B cell (primary cell): Measurements from ENCODE around the gene CDC42BPG. TPM values are rescaled to one million over a fixed set of nuclear protein-coding genes. Genes with fewer than 3 reads are reported as not detected.

ENCODE experiments used
- ATAC-seq: fragments of 200-7000 bp; cut with Tn5 transposase; one replicate; pipeline ENCODE4 v1.10.0; 2021; ENCODE audit warnings: low read depth, mild to moderate bottlenecking, moderate number of reproducible peaks, moderate library complexity
- CTCF ChIA-PET: fragments of 350-600 bp; sonication (Branson Sonifier 250); formaldehyde crosslinking; loops from one replicate; lab custom pipeline; 2021; ENCODE audit warnings: antibody characterized with exemption, inconsistent platforms; lab: Charles Lee
- POLR2A ChIA-PET: fragments of 350-600 bp; sonication (Branson Sonifier 250); formaldehyde crosslinking; loops from one replicate; lab custom pipeline; 2021; ENCODE audit warnings: antibody characterized with exemption; lab: Charles Lee
- DNase-seq: peaks from one replicate; pipeline ENCODE4 v3.0.0; 2013
- H2AFZ ChIP-seq: 2 replicates; pipeline ENCODE4 v1.6.1; 2012; ENCODE audit warnings: mild to moderate bottlenecking, low read depth, low read length; ENCODE audit not compliant: insufficient read depth, poor library complexity, severe bottlenecking
- H3K27ac ChIP-seq, 2 donors: 1 replicate in 1 of 2; 2 replicates in 1 of 2; pipeline ENCODE4 v1.5.1; 2012 to 2013; ENCODE audit warnings: low read length in 2 of 2, mild to moderate bottlenecking in 2 of 2, moderate library complexity in 1 of 2
- H3K27me3 ChIP-seq, 4 experiments: fragments of 200-600 bp in 1 of 4; sonication (generic) in 1 of 4; replicated peaks in 1 of 4; 1 replicate in 2 of 4; 2 replicates in 2 of 4; pipeline versions ENCODE4 v1.6.1 to v1.7.0; 2013 to 2016; ENCODE audit warnings: low read length in 3 of 4, mild to moderate bottlenecking in 2 of 4, mixed read lengths in 1 of 4, moderate library complexity in 1 of 4; ENCODE audit not compliant: insufficient read depth in 4 of 4, control insufficient read depth in 3 of 4; ENCODE audit errors: control extremely low read depth in 1 of 4
- H3K36me3 ChIP-seq, 2 experiments: replicated peaks in 1 of 2; 1 replicate in 1 of 2; 2 replicates in 1 of 2; pipeline versions ENCODE4 v1.6.1 to v1.7.1; 2013; ENCODE audit warnings: low read length in 1 of 2; ENCODE audit not compliant: insufficient read depth in 2 of 2, control insufficient read depth in 1 of 2; ENCODE audit errors: control extremely low read depth in 1 of 2, extremely low read depth in 1 of 2
- H3K4me1 ChIP-seq, 2 donors: fragments of 200-600 bp in 1 of 2; sonication (generic) in 1 of 2; 1 replicate in 1 of 2; 2 replicates in 1 of 2; pipeline versions ENCODE4 v1.5.1 to v1.6.1; 2013 to 2017; ENCODE audit warnings: low read length in 2 of 2; ENCODE audit not compliant: control insufficient read depth in 2 of 2, insufficient read depth in 2 of 2
- H3K4me2 ChIP-seq: replicated peaks from 2 replicates; pipeline ENCODE3; 2012; ENCODE audit warnings: mild to moderate bottlenecking, low read depth, low read length; ENCODE audit not compliant: poor library complexity, severe bottlenecking
- H3K4me3 ChIP-seq, 5 experiments: fragments of 200-600 bp in 1 of 5; sonication (generic) in 1 of 5; 1 replicate in 3 of 5; 2 replicates in 2 of 5; pipeline versions ENCODE4 v1.5.1 to v1.7.0; 2011 to 2016; ENCODE audit warnings: low read length in 4 of 5, mild to moderate bottlenecking in 4 of 5, low read depth in 2 of 5, control low read depth in 1 of 5, moderate library complexity in 1 of 5; ENCODE audit not compliant: insufficient read depth in 1 of 5; ENCODE audit errors: control extremely low read depth in 1 of 5, extremely low read depth in 1 of 5
- H3K79me2 ChIP-seq: fragments of 200-600 bp; sonication (generic); one replicate; pipeline ENCODE4 v1.6.0; 2016; ENCODE audit warnings: low read length; ENCODE audit not compliant: control insufficient read depth, insufficient read depth
- H3K9ac ChIP-seq: fragments of 200-600 bp; sonication (generic); 2 replicates; pipeline ENCODE4 v1.6.1; 2017; ENCODE audit warnings: mild to moderate bottlenecking, low read length, moderate library complexity
- H3K9me3 ChIP-seq, 3 donors: one replicate each; pipeline versions ENCODE4 v1.6.1 to v1.7.1; 2013; ENCODE audit warnings: low read length in 2 of 3; ENCODE audit not compliant: control insufficient read depth in 2 of 3, insufficient read depth in 1 of 3; ENCODE audit errors: control extremely low read depth in 1 of 3
- H4K20me1 ChIP-seq: 2 replicates; pipeline ENCODE4 v1.6.0; 2012; ENCODE audit warnings: mild to moderate bottlenecking, low read length; ENCODE audit not compliant: insufficient read depth, control insufficient read depth, poor library complexity, severe bottlenecking
- H3K27ac Mint-ChIP-seq: one replicate; pipeline ENCODE4 v1.8.0; 2021; ENCODE audit warnings: mixed read lengths
- H3K27me3 Mint-ChIP-seq: one replicate; pipeline ENCODE4 v1.8.0; 2021; ENCODE audit warnings: mixed read lengths
- H3K4me1 Mint-ChIP-seq: one replicate; pipeline ENCODE4 v1.8.0; 2021; ENCODE audit warnings: mixed read lengths
- H3K4me3 Mint-ChIP-seq: one replicate; pipeline ENCODE4 v1.8.0; 2021; ENCODE audit warnings: mixed read lengths
- H3K9me3 Mint-ChIP-seq: one replicate; pipeline ENCODE4 v1.8.0; 2022; ENCODE audit warnings: mixed read lengths; ENCODE audit not compliant: insufficient read depth
- EZH2 ChIP-seq: IDR thresholded peaks from 2 replicates; pipeline ENCODE4 v1.6.1; 2012; ENCODE audit warnings: borderline replicate concordance, low read depth, mild to moderate bottlenecking, moderate library complexity, low read length; ENCODE audit not compliant: insufficient read depth, poor library complexity, severe bottlenecking
- WGBS: methylation state at CpG from one replicate; pipeline ENCODE4 v1.1.5; 2013; ENCODE audit warnings: missing lambda C conversion rate; ENCODE audit not compliant: insufficient coverage; 5-methylcytosine and 5-hydroxymethylcytosine counted together
- intact Hi-C: fragments of 100-400 bp; cut with micrococcal nuclease; formaldehyde crosslinking; loops from one replicate; pipeline ENCODE4 v1.10.0; 2022
- polyA plus RNA-seq: library from polyadenylated mRNA; depleted of rRNA; stranded (reverse); fragments of >200 nt; gene quantifications from 2 replicates; pipeline ENCODE4 v1.2.3, GENCODE V29; 2012
- total RNA-seq, 2 donors: library from RNA; stranded (reverse); fragments of 120-200 nt in 1 of 2; gene quantifications; 1 replicate in 1 of 2; 2 replicates in 1 of 2; pipeline versions ENCODE4 v1.2.3 to v1.2.4, GENCODE V29; 2013 to 2022
- TF ChIP-seq, protein P1 (sequence below): fragments of 200-600 bp; IDR thresholded peaks from one replicate; pipeline ENCODE4 v1.8.0; 2022; ENCODE audit warnings: antibody characterized with exemption, mild to moderate bottlenecking

CDC42BPG gene
- total and polyA plus RNA-seq, 2 donors (not counting 1 experiment from before 2014, with no cell fraction given) = 3.7 to 8.7 TPM

DNA sequence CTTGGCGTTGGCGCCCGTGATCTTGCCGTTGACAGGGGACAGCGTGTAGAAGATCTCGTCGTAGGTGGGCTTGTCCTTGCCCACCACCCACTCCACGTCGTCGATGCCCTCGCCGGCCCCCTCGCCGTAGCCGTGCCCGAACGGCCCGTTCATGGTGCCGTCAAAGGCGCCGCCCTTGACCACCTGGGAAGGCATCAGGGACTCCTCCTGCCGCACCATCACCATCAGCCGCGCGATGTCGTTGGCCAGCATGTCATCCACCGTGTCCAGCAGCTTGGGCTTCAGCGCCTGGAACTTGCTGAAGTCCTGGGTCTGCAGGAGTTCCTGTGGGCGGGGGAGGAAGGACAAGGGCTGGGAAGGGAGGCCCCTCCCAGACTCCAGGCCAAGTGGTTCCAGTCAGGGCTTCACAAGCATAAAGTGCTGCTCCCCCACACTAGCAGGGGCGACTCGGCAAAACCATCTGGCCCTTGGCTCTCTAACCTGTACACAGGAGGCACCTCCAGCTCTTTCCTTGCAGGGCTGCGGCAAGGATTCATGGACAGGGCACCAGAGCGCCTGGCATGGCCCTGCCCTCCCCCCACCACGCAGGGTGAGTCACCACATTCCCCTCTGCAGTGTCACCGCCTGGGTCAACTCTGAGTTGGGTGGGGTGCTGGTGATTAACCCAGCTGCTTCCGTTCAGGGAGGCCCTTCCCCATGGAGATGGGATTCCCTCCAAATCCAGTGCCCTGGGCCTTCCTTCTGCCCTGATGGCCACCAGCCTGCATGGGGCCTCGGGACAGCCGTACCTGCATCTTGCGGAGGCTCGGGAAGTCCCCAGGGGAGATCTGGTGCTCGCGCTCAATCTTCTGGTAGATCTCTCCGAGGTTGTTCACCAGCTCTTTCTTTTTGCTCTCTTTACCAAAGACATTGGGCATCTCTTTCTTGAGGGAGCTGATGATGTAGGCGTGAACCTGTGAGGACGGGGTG lies 10.4 kb upstream of the CDC42BPG start:
- H3K4me3 Mint-ChIP-seq = peak overlapping the region; percentile 79
- 95% methylated on average over 39 of the region's 45 CpGs for WGBS
- Histone ChIP-seq H3K36me3 (peaks cover 0 to 54% of the 10 kb centered on the region in 2 experiments), H3K4me1 (peaks cover 95 to 100% of the 10 kb centered on the region in 2 donors), H3K9ac (no peak overlapping the region), H3K4me2 (peak overlapping the region; percentile 76), H3K27ac (peak overlapping the region; percentile 90 to 100), H3K9me3 (no peaks in the 10 kb centered on the region), H3K79me2 (peaks cover 70% of the 10 kb centered on the region), H3K27me3 (no peaks in the 10 kb centered on the region), H3K4me3 (no peak overlapping the region), H4K20me1 (peaks cover 13% of the 10 kb centered on the region), H2AFZ (no peak overlapping the region)
- ATAC-seq (no peak), DNase-seq (no peak)
- H3K27ac Mint-ChIP-seq = peak overlapping the region; percentile 95
- H3K4me1 Mint-ChIP-seq = peaks cover 88% of the 10 kb centered on the region
- no peak for TF ChIP-seq EZH2
- TF ChIP-seq, protein P1, sequence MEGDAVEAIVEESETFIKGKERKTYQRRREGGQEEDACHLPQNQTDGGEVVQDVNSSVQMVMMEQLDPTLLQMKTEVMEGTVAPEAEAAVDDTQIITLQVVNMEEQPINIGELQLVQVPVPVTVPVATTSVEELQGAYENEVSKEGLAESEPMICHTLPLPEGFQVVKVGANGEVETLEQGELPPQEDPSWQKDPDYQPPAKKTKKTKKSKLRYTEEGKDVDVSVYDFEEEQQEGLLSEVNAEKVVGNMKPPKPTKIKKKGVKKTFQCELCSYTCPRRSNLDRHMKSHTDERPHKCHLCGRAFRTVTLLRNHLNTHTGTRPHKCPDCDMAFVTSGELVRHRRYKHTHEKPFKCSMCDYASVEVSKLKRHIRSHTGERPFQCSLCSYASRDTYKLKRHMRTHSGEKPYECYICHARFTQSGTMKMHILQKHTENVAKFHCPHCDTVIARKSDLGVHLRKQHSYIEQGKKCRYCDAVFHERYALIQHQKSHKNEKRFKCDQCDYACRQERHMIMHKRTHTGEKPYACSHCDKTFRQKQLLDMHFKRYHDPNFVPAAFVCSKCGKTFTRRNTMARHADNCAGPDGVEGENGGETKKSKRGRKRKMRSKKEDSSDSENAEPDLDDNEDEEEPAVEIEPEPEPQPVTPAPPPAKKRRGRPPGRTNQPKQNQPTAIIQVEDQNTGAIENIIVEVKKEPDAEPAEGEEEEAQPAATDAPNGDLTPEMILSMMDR = no peak
- H3K27me3 Mint-ChIP-seq = no peaks in the 10 kb centered on the region
- H3K9me3 Mint-ChIP-seq = no peaks in the 10 kb centered on the region
- POLR2A ChIA-PET = interaction anchor here (2.1 to 8.7 kb wide), 2 partner anchors 10 to 22 kb away, joined by 9 to 158 read pairs; partner anchors contain the start of gene EHD1
- intact Hi-C loops = no loop called here
- CTCF ChIA-PET = interaction anchor here (14.3 to 29.2 kb wide), 3 partner anchors 5 to 32 kb away, joined by 343 to 1254 read pairs (median 343); partner anchors contain the start of genes CDC42BPG and EHD1
